ENCODE results near the gene ADPGK.

ADPGK gene

DNA sequence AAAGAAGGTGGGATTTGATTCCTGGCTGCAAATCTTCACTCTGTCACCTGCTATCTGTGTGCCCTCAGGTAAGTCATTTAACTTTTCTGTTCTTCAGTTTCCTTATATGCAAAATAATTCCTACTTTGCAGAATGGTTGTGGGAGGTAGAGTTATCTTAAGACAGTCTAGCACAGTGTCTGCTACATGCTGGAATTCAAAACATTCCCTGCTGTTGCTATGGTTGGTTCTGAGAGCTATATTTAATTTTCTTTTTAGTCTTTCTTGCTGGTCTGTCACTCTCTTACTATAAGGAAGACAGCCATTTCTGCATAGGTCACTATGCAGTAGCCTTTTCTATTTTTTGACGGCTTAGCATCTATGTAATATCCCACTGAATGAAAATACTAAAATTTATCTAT lies 4.0 kb upstream of the ADPGK start:
- no peak for DNase-seq

DNA sequence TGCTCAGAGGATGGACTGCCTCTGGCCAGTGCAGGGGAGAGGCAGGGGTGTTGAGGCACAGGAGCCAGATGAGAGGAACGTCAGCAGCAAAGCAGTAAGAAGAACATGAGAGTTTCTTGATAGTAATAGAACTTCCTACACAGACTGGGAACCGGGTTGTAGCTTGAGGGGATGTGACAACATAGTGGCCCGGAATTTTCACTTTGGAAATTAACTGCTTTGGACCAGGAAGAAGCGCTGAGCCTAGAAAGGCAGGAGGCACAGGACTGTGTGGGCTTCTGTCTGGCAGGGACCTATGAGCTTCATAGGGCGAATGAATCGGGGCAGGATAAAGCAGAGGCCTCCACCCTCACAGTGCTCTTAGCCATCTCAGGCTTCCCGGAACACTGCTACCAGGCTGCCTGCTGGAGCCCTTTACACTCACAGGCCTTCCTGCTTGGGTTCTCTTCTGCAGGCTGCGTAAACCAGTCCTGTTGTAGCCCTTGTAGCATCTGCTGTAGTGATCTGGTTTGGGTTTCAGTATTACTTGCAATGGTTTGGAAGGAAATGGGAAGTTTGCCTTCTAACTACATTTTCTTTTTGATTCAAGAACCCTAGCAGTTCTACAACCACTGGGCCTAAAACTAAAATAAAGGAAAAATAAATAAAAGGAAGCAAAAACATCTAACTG lies 3.3 kb upstream of the ADPGK start:
- no peak for DNase-seq

DNA sequence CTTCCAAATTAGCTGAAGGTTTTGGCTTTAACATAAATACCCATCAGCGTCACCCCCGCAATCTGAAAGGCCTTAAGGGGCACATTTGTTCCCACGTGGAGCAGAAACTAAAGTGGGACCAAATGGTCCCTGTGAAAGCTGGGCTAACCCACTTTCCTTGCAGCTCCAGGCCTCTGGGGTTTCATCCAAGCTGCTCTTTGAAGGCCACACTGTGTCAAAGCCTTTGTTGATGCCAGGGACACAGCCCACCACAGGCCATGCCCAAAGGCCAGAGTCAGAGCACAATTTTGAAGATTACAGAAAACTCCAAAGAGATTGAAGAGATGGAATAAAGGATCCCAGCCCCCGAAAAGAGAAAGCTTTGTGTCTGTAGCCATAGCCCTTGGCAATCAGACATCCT lies 2.7 kb upstream of the ADPGK start:
- DNase-seq = no peak

DNA sequence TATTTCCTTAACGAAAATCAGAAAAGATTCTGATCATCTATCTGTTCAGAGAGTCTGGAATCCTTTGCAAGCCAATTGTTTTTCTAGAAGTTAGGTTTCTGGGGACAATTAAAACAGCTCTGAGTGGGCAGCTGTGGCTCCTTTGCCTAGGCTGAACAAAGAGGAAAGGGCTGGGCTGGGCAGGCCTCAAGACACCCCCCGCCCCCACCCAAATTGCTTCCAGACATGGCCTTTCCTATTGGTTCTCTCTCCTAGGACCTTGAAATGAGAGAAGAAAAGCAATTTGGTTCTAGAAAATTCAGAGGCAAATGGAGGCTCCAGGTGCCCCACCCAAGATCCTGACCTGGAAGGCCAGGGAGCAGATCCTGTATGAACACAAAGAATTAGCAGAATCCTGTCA lies 2.3 kb upstream of the ADPGK start:
- no peak for DNase-seq

DNA sequence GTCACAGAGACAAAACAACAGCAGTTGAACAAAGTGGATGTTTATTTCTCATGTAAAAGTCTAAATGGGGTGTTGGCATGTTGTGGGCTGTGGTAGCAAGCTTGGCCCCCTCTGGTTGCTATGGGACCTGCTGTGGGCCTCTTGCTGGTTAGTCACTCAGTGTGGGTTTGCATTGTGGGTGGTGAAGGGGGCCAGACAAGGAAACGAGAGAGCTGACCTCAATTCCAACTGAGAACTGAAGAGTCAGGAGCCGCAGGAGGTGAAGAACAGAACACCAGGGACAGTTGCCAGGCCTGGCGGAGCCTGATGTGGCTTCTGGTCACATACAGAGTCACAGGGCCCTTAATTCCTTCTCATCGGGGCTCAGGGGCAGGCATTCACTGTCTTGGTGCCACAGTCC lies 1.9 kb upstream of the ADPGK start:
- DNase-seq = no peak

DNA sequence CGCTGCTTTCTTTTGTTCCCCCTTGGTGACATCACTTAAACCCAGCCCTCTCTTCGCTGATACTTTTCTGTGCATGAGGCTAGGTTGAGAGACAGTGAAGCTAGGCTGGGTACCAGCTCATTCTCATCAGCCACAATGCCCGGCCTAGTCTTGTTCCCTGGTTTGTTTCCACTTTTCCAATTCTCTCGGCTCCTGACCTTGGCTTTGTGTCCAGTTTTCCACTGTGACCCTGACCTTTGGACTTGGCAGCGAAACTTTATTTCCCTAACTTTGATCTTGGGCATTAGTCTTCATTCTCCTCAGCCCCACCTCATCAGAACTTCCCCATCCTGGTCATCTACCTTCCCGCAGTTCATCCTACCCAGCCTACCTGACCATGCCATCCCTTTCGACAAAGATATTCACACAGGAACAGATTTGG lies 908 bp upstream of the ADPGK start:
- no peak for DNase-seq

DNA sequence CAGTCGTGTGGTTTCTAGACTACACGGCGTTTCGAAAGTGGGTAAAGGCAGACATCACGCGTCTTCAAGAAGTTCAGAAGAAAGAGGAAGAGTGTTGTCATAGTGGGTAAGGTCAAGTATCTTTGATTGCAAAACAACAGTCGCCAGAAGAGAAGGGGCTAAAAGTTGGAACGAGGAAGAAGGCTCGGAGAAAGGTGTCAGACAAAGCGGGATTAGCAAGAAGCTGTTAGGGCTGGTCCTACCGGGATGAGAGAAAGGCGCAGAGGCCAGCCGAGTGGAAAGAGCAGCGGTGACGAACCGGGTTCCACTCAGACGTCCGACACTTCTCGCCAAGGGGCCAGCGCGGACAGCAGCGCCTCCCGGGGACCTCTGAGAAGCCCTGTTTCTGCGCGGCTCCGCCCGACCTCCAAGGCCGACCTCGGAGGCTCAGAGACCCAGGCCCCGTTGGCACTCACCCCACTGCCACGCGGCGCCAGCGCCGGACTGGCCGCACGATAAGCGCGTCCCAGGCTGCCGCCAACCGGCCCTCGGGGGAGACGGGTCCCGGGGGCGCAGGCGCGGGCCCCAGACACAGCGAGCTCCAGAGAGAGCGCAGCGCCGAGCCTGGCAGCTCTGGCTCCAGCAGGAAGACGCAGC lies 436 bp downstream of the ADPGK start:
- no peak for DNase-seq

DNA sequence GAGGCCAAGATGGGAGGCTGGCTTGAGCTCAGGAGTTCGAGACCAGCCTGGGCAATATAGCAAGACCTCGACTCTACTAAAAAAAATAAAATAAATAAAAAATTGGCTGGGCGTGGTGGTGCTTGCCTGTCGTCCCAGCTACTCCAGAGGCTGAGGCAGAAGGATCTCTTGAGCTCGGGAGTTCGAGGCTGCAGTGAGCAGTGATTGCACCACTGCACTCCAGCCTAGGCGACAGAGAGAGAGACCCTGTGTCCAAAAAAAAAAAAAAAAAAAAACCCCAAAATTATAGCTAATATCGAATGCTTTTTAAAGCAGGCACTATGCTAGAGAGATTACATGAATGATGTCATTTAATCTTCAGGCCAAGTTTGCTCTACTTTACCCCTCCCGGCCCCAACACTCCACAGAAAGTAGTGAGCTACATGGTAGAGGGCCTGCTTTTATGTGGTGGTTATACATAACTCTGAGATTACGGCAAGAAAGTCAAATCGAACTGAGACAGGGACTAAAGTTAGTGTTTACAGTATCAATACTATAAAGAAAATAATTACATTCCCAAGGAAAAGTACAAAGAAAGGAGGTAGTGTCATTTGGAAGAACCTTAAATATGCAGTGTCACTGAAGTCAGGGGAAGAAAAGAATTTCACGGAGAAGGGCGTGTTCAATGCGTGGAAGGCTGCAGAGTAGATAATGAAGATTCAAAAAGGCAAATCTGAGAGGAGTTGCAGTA lies 1.1 kb downstream of the ADPGK start:
- DNase-seq = no peak

DNA sequence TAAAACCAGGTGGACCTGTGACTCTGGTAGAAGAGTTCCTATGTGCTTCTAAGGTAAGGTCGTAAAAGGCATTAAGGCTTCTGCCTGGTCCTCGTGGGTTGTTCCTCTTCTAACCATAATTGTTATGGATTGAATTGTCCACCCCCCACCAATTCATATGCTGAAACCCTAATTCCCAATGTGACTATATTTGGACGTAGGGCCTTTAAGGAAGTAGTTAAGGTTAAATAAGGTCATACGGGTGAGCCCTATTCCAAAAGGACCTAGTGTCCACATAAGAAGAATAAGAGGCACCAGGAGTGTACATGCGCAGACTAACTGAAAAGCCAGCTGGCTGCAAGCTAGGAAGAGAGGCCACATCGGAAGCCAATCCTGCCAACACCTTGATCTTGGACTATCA lies 1.9 kb downstream of the ADPGK start:
- DNase-seq = no peak

DNA sequence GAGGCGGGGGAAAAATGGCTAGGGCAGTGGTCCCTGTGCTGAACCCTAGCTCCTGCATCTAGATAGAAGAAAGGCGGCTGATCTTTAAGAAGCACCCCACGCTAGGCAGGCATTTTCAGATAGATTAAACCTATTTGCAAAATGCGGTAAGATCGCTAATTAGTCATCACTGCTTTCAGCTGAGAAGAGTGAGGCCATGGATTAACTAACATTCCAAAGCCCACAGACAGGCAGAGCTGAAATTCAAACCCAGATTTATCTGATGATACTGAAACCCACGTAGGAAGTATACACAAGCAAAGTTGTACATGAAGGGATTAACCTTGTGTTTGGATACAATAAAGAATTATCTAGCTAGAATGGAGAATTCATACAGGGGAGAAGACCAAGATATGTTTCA lies 4.8 kb downstream of the ADPGK start:
- DNase-seq = no peak

DNA sequence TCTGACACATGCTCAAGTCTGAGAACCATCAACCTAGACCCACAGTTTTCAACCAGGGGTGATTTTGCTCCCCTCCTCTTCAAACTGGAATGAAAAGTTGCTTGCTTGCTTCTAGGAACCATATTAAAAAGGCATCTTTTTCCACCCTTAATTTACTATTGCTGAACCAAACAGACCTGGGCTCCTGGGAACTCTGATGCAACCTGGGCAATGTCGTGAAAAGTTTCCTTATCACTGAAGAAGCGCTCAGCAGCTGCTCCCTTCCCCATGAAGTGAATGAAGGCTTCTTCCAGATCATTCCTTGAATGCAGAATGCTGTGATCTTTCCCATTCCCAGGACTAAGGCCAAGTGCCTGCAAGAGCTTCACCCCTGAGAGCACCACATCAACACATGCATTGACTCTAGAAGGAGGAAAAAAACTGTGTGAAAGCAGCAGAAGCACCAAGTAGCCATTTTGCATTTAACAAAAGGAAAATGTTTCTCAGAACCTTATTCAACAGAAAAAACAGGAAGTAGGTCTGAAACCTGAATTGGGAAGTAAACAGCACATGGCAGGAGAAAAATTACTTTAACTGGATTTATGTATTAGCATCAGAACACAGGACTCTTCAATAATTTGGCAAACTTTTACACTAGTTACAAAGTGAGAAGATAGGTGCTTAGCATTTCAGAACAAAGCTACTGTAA lies 8.7 kb downstream of the ADPGK start:
- DNase-seq = no peak

DNA sequence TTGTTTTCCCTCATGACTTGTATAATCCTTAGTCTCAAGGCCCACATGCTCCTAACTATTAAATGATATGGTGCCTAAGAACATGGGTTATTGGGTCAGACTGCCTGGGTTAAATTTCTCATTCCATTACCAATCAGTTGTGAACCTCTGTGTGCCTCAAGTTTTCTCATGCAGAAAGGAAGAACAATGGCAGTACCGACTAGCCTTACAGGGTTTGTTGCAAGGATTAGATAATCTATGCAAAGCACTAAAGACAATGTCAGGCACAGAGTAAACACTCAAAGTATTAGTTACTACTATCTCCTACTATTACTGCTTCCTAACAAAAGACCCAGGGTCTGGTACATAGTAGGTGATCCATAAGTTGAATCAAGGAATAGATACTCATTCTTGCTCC lies 12.2 kb downstream of the ADPGK start:
- no peak for DNase-seq

DNA sequence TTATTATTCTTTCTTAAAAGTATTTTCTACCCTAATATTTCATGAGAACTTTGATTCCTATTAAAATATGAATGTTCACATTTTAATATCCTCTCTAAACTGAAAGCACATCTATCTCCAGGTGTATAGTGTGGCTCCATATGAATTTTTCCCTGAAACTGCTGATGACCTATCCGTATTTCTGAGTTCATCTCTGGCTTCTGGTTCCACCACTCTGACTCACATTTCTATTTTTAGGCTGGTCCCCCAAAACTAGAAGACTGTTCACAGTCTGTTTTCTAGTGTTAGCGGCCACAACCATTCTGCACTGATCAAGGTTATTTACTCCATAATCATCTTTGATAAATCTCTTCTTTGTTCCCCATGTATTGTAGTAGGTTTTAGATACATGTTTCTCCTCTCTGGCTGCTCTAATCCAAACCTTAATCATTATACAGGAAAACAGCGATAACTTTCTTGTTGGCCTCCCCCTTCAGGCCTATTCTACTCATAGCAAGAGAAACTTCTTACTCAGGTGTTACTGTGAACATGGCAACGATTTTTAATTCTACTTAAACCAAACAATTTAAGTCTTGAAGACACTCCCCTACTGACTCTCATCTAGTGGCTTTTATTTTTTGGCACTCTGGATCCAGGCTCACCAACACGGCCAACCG lies 12.8 kb downstream of the ADPGK start:
- no peak for DNase-seq

DNA sequence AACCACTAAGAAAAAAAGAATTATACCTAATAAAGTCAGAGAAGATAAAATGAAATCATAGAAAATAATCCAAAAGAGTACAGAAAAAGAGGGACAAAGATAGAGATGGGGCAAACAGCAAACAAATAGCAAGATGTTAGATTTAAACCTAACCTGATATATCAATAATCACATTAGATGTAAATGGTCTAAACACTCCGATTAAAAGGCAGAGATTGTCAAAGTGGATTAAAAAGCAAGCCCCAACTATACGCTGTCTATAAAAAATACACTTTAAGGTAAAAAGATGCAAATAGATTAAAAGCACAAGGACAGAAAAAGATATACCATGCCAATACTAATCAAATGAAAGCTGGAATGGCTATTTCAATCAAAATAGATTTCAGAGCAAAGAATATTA lies 16.8 kb downstream of the ADPGK start:
- DNase-seq = no peak

DNA sequence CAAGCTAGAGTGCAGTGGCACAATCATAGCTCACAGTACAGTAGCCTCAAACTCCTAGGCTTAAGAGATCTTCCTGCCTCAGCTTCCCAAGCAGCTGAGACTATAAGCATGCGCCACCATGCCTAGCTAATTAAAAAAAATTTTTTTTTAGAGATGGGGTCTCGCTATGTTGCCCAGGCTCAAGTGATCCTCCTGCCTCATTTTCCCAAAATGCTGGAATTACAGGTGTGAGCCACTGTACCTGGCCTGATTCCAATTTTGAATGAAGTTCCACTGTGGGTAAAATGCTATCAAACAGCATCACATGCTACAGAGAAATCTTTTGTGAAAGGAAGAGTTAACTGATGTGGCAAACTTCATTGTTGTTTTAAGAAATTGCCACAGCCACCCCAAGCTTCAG lies 17.5 kb downstream of the ADPGK start:
- no peak for DNase-seq

DNA sequence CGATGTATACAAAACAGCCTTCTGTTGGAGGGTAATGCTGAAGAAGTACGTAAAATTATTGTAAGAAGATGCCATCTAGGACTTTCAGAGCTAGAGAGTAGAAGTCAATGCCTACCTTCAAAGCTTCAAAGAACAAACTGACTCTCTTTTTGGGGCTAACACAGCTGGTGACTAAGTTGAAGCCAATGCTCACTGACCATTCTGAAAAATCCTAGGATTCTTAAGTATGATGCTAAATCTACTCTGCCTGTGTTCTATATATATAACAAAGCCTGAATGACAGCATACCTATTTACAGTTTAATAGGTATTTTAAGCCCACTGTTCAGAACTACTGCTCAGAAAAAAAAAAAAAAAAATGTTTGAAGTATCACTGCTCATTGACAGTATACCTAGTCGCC lies 18.9 kb downstream of the ADPGK start:
- DNase-seq = no peak

DNA sequence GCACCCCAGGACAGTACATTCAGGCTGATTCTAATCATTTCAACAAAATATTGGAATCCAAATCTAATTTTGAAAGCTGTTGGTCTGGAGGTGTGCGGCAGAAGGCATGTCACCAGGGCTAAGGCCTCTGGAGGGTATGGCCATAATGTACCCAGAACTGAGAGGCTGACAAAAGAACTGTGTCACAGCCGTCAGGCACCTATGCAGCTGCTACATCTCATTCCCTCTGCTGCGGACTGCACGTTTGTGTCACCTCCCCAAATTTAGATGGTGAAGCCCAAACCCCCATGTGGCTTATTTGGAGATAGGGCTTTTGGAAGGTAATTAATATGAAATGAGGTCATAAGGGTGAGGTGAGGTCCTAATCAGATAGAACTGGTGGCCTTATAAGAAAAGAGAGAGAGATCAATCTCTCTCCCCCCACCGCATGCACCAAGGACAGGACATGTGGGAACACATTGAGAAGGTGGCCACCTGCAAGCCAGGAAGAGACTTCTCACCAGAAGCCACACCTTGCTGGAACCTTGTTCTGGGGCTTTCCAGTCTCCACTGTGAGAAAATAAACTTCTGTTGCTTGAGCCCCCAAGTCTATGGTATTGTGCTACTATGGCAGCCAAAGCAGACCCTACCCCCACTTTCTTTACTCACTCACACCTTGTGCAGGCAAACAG lies 22.8 kb downstream of the ADPGK start:
- no peak for DNase-seq

DNA sequence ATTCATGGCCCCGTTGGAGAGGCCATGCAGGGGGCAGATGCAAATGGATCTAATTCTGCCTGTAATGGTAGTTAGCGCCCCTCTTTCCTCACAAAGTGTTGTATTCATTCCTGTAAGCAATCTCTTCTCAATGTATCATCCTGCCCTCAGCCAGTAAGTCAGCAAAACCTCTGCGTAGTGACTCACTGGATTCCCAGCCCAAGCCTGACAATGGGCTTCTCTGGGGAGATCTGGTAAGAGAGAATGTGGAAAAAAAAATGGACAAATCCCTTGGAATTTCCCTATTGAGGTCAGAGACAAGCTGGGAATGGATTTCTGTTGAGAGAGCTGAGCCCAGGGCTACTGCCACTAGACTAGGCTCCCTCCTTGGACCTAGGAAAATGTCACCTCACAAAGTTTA lies 25.4 kb downstream of the ADPGK start:
- no peak for DNase-seq

DNA sequence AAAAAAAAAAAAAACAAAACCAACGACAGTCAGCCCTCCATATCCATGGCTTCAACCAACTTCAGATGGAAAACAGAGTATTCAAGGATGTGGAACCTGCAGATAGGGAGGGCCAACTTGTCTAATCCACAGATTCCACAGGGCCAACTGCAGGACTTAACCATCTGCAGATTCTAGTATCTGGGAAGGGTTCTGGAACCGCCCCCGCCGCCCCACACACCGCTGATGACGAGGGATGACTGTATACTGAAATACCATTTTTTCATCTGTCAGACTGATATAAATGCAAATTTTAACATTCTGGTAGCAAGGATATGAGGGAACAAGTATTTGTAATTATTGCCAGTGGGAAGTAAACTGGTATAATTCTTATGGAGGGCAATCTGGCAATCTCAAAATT lies 29.5 kb downstream of the ADPGK start:
- DNase-seq = no peak

DNA sequence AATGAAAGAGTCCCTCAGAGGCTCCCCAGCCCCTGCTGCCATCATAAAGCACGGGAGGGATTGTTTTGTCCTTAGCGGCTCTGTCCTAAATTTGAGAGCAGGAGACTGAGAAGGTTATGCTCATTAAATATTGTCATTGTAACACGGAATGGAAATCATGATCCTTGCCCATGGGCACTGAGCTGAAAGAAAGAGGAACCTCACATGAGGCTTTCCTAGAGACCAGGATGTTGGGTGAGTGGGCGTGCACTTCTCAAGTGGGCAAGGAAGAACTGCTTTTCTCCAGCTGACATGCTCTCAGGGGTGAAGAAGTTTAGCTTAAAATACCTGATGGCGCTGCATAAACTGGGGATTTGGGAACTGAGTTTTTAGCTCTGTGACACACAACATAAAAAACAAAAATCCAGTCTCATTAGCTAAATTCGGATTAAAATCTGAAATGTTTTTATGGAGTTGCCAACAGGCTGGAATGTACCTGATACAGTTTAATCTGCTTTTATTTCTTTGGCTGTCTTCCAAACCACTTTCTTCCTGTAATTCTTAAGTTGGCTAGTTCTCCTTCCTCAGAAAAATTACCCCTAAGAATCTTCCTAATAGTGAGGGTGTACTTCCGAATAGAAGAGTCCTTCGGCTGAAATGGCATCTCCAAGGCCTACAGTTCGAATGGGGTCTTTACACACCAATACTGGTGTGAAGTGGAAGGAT lies 31.7 kb downstream of the ADPGK start:
- no peak for DNase-seq

DNA sequence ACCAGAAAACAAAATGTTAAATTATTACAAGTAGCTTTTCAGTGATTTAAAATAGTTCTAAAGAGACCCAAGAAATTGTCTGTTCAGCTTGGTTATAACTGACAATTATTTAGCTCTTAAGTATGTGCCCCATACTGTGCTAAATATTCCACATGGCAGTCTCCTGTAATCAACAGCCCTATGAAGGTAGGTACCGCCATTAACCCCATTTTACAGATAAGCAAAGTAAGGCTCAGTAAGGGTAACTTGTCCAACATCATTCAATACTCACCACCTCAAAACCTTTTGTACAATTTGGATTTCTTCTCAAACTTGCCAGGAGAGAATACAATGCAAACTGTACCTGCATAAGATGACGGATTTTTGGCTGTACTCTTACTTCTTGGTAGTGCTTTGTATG lies 33.9 kb downstream of the ADPGK start:
- DNase-seq = no peak

DNA sequence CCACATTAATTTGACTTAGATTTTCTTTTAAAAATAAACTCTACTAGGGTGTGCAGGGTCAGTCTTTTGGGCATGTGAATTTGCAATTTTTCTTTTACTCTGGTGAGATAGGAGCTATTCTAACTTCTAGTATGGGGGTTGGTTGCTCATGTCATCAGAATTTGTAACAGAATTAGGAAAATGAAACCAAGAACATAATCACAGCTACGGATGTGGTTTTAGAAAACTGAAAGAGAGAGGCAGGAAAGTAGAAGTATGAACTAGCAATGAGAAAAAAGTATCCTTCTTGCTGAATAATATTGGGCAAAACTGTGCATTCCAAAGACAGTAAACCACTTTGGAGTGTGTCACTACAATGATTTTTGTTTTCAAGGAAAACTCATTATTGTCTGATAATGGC lies 43.3 kb downstream of the ADPGK start:
- DNase-seq = no peak

Measured in NCI-H2227 treated with DMSO at 0.1 percent for 48 hours (cell line).